Stimulated activated CD4-positive, alpha-beta T cell treated with anti-CD3 and anti-CD28 coated beads, Interleukin-4, amount 100 ng/mL, for 24 hours (primary cell): ENCODE results near the gene ATR.
"Not testable (repeated sequence)": the region's sequence is repeated elsewhere in the genome, so short reads cannot be mapped to it uniquely, and the experiment has no call there.

Experiments used
- DNase-seq: peaks from one replicate; pipeline ENCODE4 v3.0.0-alpha.2; 2020

The ATR gene

GRCh38 chr3:142578329-142579223 is at the start of gene ATR:
Gene ATR, minus strand, starts transcription at chr3:142578733. Its CDS starts 29 bp downstream, at chr3:142578704.
- peak; percentile 97 for DNase-seq

- DNase-seq = no peak
These were observed 48.4 kb upstream of the ATR start for GRCh38 chr3:142626971-142627370.

- DNase-seq = no peak
These were observed 46.6 kb upstream of the ATR start for GRCh38 chr3:142625153-142625440.

GRCh38 chr3:142624341-142625152 is 46.0 kb upstream of the ATR start:
- no peak for DNase-seq

- DNase-seq = no peak
These were observed 44.7 kb upstream of the ATR start for GRCh38 chr3:142623194-142623593.

GRCh38 chr3:142622405-142622804 is 43.9 kb upstream of the ATR start:
- no peak for DNase-seq

GRCh38 chr3:142618917-142619461 is 40.5 kb upstream of the ATR start:
- DNase-seq = no peak

- DNase-seq = no peak
These were observed 36.6 kb upstream of the ATR start for GRCh38 chr3:142615171-142615570.

- no peak for DNase-seq
These were observed 35.6 kb upstream of the ATR start for GRCh38 chr3:142614059-142614626.

GRCh38 chr3:142613491-142613890 is 35.0 kb upstream of the ATR start:
- no peak for DNase-seq

GRCh38 chr3:142611206-142611605 is 32.7 kb upstream of the ATR start:
- no peak for DNase-seq

- DNase-seq = no peak
These were observed 30.6 kb upstream of the ATR start for GRCh38 chr3:142609136-142609535.

- DNase-seq = no peak
These were observed 30.1 kb upstream of the ATR start for GRCh38 chr3:142608631-142609030.

- DNase-seq = no peak
These were observed 26.4 kb upstream of the ATR start for GRCh38 chr3:142604940-142605339.

GRCh38 chr3:142603386-142603705 is 24.8 kb upstream of the ATR start:
- DNase-seq = not testable (repeated sequence)

- DNase-seq = no peak
These were observed 24.3 kb upstream of the ATR start for GRCh38 chr3:142602619-142603385.

GRCh38 chr3:142601713-142602112 is 23.2 kb upstream of the ATR start:
- no peak for DNase-seq

- DNase-seq = no peak
These were observed 19.4 kb upstream of the ATR start for GRCh38 chr3:142597906-142598305.

- no peak for DNase-seq
These were observed 18.2 kb upstream of the ATR start for GRCh38 chr3:142596726-142597088.

- DNase-seq = peak; percentile 86
These were observed 17.6 kb upstream of the ATR start, which contains the start of gene PLS1 for GRCh38 chr3:142595951-142596725. Gene PLS1, plus strand, starts transcription at chr3:142596393. Its CDS starts 67,845 bp downstream, at chr3:142664238.

GRCh38 chr3:142595581-142595950 is 17.0 kb upstream of the ATR start:
- DNase-seq = no peak

- DNase-seq = no peak
These were observed 16.6 kb upstream of the ATR start for GRCh38 chr3:142595141-142595540.
